ENCODE data around the gene FOSB.

Gene FOSB

GRCh38 chr19:45514376-45515051 is 46.7 kb downstream of the FOSB start:
- peaks cover 0 to 62% (median 35%) of the 10 kb centered on the region in 4 donors for H3K4me1 ChIP-seq
- H3K4me3 ChIP-seq, result no peak overlapping the region
- intact Hi-C loops (cut with DNase I; ENCODE audit: low total_unique reads), result no loop called here
- no peak for DNase-seq
- peaks cover 17 to 38% (median 26%) of the 10 kb centered on the region in 3 donors for H3K36me3 ChIP-seq
- H3K27me3 ChIP-seq, result no peaks in the 10 kb centered on the region
- H3K27ac ChIP-seq, result peak overlapping the region; percentile 62 to 69
- H3K9me3 ChIP-seq, result no peaks in the 10 kb centered on the region
- no peak for TF ChIP-seq CTCF (IDR thresholded peaks at IDR 0.05)

- Histone ChIP-seq H3K27me3 (no peaks in the 10 kb centered on the region), H3K9me3 (no peaks in the 10 kb centered on the region), H3K4me1 (peaks cover 0 to 55% (median 33%) of the 10 kb centered on the region in 4 donors), H3K36me3 (peaks cover 20 to 44% (median 30%) of the 10 kb centered on the region in 3 donors), H3K4me3 (no peak overlapping the region), H3K27ac (peak overlapping the region; percentile 62 to 69)
- no peak for TF ChIP-seq CTCF (IDR thresholded peaks at IDR 0.05)
- peak in 1 of 2 donors; percentile 68 for DNase-seq
- intact Hi-C loops (cut with DNase I; ENCODE audit: low total_unique reads), result no loop called here
Observed at GRCh38 chr19:45515081-45515624, 47.4 kb downstream of the FOSB start.

- no peak for TF ChIP-seq CTCF (IDR thresholded peaks at IDR 0.05)
- Histone ChIP-seq H3K27me3 (no peaks in the 10 kb centered on the region), H3K9me3 (no peaks in the 10 kb centered on the region), H3K4me3 (no peak overlapping the region), H3K36me3 (peaks cover 28 to 52% (median 38%) of the 10 kb centered on the region in 3 donors), H3K27ac (peak overlapping the region in 1 of 2 donors; percentile 69), H3K4me1 (peaks cover 0 to 48% (median 33%) of the 10 kb centered on the region in 4 donors)
- DNase-seq, result no peak
- intact Hi-C loops (cut with DNase I; ENCODE audit: low total_unique reads), result no loop called here
Observed at GRCh38 chr19:45515807-45516401, 48.1 kb downstream of the FOSB start.

GRCh38 chr19:45517238-45517637 is 49.4 kb downstream of the FOSB start:
- no peak for DNase-seq
- no peak for TF ChIP-seq CTCF (IDR thresholded peaks at IDR 0.05)
- Histone ChIP-seq H3K9me3 (no peaks in the 10 kb centered on the region), H3K4me3 (no peak overlapping the region), H3K4me1 (peaks cover 0 to 34% (median 24%) of the 10 kb centered on the region in 4 donors), H3K27ac (no peak overlapping the region), H3K27me3 (no peaks in the 10 kb centered on the region), H3K36me3 (peaks cover 41 to 65% (median 51%) of the 10 kb centered on the region in 3 donors)
- intact Hi-C loops (cut with DNase I; ENCODE audit: low total_unique reads), result no loop called here

- Histone ChIP-seq H3K27ac (no peak overlapping the region), H3K36me3 (peaks cover 47 to 71% (median 57%) of the 10 kb centered on the region in 3 donors), H3K4me1 (peaks cover 0 to 28% (median 22%) of the 10 kb centered on the region in 4 donors), H3K9me3 (no peaks in the 10 kb centered on the region), H3K27me3 (no peaks in the 10 kb centered on the region), H3K4me3 (no peak overlapping the region)
- DNase-seq, result no peak
- no peak for TF ChIP-seq CTCF (IDR thresholded peaks at IDR 0.05)
- intact Hi-C loops (cut with DNase I; ENCODE audit: low total_unique reads), result no loop called here
Observed at GRCh38 chr19:45517641-45518468, 50.1 kb downstream of the FOSB start.
